Measurements from ENCODE around the gene DEGS1.

DEGS1 gene

GRCh38 chr1:224177356-224177999 is 5.6 kb upstream of the DEGS1 start:
- Histone ChIP-seq H3K9me3 (no peaks in the 10 kb centered on the region), H3K36me3 (no peaks in the 10 kb centered on the region), H3K27ac (no peak overlapping the region), H3K4me1 (peaks cover 17% of the 10 kb centered on the region), H3K9ac (no peak overlapping the region), H4K20me1 (no peaks in the 10 kb centered on the region), H3K4me2 (no peak overlapping the region), H3K4me3 (no peak overlapping the region), H3K27me3 (0 out of 2 replicates have a peak, but pooled peaks cover 4% of the 10 kb centered on the region)
- no peak for TF ChIP-seq Cebpa-rat (IDR thresholded peaks at IDR 0.05)

- Histone ChIP-seq H3K4me3 (no peak overlapping the region), H3K4me2 (no peak overlapping the region)
- no peak for TF ChIP-seq Cebpa-rat (IDR thresholded peaks at IDR 0.05)
Measured at GRCh38 chr1:224178894-224179293, 4.1 kb upstream of the DEGS1 start.

GRCh38 chr1:224180783-224181452 is 2.1 kb upstream of the DEGS1 start:
- peaks cover 19% of the 10 kb centered on the region for H4K20me1 ChIP-seq
- H3K36me3 ChIP-seq = peaks cover 10% of the 10 kb centered on the region
- no peak overlapping the region for H3K9ac ChIP-seq
- H3K9me3 ChIP-seq = no peaks in the 10 kb centered on the region
- H3K27me3 ChIP-seq = no peaks in the 10 kb centered on the region
- H3K4me2 ChIP-seq = no peak overlapping the region
- H3K4me3 ChIP-seq = no peak overlapping the region
- peaks cover 37% of the 10 kb centered on the region for H3K4me1 ChIP-seq
- no peak overlapping the region for H3K27ac ChIP-seq
- no peak for TF ChIP-seq Cebpa-rat (IDR thresholded peaks at IDR 0.05)

More at GRCh38 chr1:224178894-224179293, 4.1 kb upstream of the DEGS1 start:
- Histone ChIP-seq H4K20me1 (no peaks in the 10 kb centered on the region; the same call in 1 of the 2 replicates), H3K27ac (no peak overlapping the region), H3K9me3 (no peaks in the 10 kb centered on the region), H3K27me3 (0 out of 2 replicates have a peak, but pooled peaks cover 4% of the 10 kb centered on the region), H3K4me1 (peaks cover 18% of the 10 kb centered on the region), H3K36me3 (no peaks in the 10 kb centered on the region), H3K9ac (no peak overlapping the region)

GRCh38 chr1:224181453-224181810 is 1.6 kb upstream of the DEGS1 start:
- no peak for TF ChIP-seq Cebpa-rat (IDR thresholded peaks at IDR 0.05)
- no peaks in the 10 kb centered on the region for H3K9me3 ChIP-seq
- peaks cover 24% of the 10 kb centered on the region for H4K20me1 ChIP-seq
- H3K9ac ChIP-seq = no peak overlapping the region
- H3K27me3 ChIP-seq = no peaks in the 10 kb centered on the region
- no peak overlapping the region for H3K4me3 ChIP-seq
- peaks cover 42% of the 10 kb centered on the region for H3K4me1 ChIP-seq
- H3K4me2 ChIP-seq = peak overlapping the region; percentile 86; the same call in 1 of the 2 replicates
- peaks cover 15% of the 10 kb centered on the region for H3K36me3 ChIP-seq
- H3K27ac ChIP-seq = no peak overlapping the region

GRCh38 chr1:224182057-224182865 is 779 bp upstream of the DEGS1 start:
- Histone ChIP-seq H3K27ac (peak overlapping the region; percentile 91), H3K9ac (peak overlapping the region; percentile 94), H3K4me3 (peak overlapping the region; percentile 98), H3K4me2 (peak overlapping the region; percentile 86), H3K27me3 (no peaks in the 10 kb centered on the region), H3K9me3 (peaks cover 2% of the 10 kb centered on the region; the same call in 1 of the 2 replicates), H3K36me3 (peaks cover 23% of the 10 kb centered on the region), H4K20me1 (peaks cover 24% of the 10 kb centered on the region), H3K4me1 (peaks cover 42% of the 10 kb centered on the region)
- TF ChIP-seq Cebpa-rat (IDR thresholded peaks at IDR 0.05) = 0 out of 2 replicates have a peak, but pooled peaks have one; percentile 55

GRCh38 chr1:224183591-224184312 is 712 bp downstream of the DEGS1 start:
- Histone ChIP-seq H3K4me1 (peaks cover 42% of the 10 kb centered on the region), H4K20me1 (peaks cover 35% of the 10 kb centered on the region), H3K9ac (peak overlapping the region; percentile 94), H3K36me3 (peaks cover 34% of the 10 kb centered on the region), H3K4me2 (peak overlapping the region; percentile 86), H3K27me3 (no peaks in the 10 kb centered on the region), H3K9me3 (peaks cover 12% of the 10 kb centered on the region; the same call in 1 of the 2 replicates), H3K27ac (peak overlapping the region; percentile 91), H3K4me3 (peak overlapping the region; percentile 98)
- no peak for TF ChIP-seq Cebpa-rat (IDR thresholded peaks at IDR 0.05)

GRCh38 chr1:224185208-224185607 is 2.2 kb downstream of the DEGS1 start:
- H3K27ac ChIP-seq = no peak overlapping the region
- no peaks in the 10 kb centered on the region for H3K27me3 ChIP-seq
- no peak overlapping the region for H3K4me3 ChIP-seq
- peaks cover 12% of the 10 kb centered on the region; the same call in 1 of the 2 replicates for H3K9me3 ChIP-seq
- peaks cover 38% of the 10 kb centered on the region for H3K4me1 ChIP-seq
- no peak for TF ChIP-seq Cebpa-rat (IDR thresholded peaks at IDR 0.05)
- peak overlapping the region; percentile 86 for H3K4me2 ChIP-seq
- peaks cover 42% of the 10 kb centered on the region for H3K36me3 ChIP-seq
- H3K9ac ChIP-seq = no peak overlapping the region
- H4K20me1 ChIP-seq = peaks cover 50% of the 10 kb centered on the region

GRCh38 chr1:224188286-224188685 is 5.2 kb downstream of the DEGS1 start:
- H3K4me1 ChIP-seq = peaks cover 24% of the 10 kb centered on the region
- peaks cover 71% of the 10 kb centered on the region for H3K36me3 ChIP-seq
- H3K27me3 ChIP-seq = no peaks in the 10 kb centered on the region
- no peak overlapping the region for H3K27ac ChIP-seq
- no peak for TF ChIP-seq Cebpa-rat (IDR thresholded peaks at IDR 0.05)
- no peak overlapping the region for H3K4me3 ChIP-seq
- peaks cover 56% of the 10 kb centered on the region for H4K20me1 ChIP-seq
- H3K4me2 ChIP-seq = no peak overlapping the region
- no peak overlapping the region for H3K9ac ChIP-seq
- H3K9me3 ChIP-seq = peaks cover 12% of the 10 kb centered on the region; the same call in 1 of the 2 replicates

- Histone ChIP-seq H3K4me3 (no peak overlapping the region), H4K20me1 (peaks cover 51% of the 10 kb centered on the region), H3K9ac (no peak overlapping the region), H3K9me3 (peaks cover 12% of the 10 kb centered on the region; the same call in 1 of the 2 replicates), H3K4me2 (no peak overlapping the region), H3K4me1 (peaks cover 19% of the 10 kb centered on the region), H3K27ac (no peak overlapping the region), H3K36me3 (peaks cover 83% of the 10 kb centered on the region), H3K27me3 (no peaks in the 10 kb centered on the region)
- TF ChIP-seq Cebpa-rat (IDR thresholded peaks at IDR 0.05) = no peak
Measured at GRCh38 chr1:224189561-224189960, 6.5 kb downstream of the DEGS1 start.

Measured in BLaER1 (cell line).